ENCODE results near the gene PNMT. TPM values are rescaled to one million over a fixed set of nuclear protein-coding genes. Genes with fewer than 3 reads are reported as not detected.

PNMT gene
- total RNA-seq, 1 experiment from 2014 or later, result 2.4 TPM

- ATAC-seq, result no peak
- Histone ChIP-seq H3K27me3 (ENCODE audit: control insufficient read depth, insufficient read depth, low read length) (no peaks in the 10 kb centered on the region), H3K9me3 (ENCODE audit: control insufficient read depth, insufficient read depth, low read depth, low read length) (peaks cover 4% of the 10 kb centered on the region; the same call in 1 of the 2 replicates), H3K4me1 (ENCODE audit: control insufficient read depth, insufficient read depth, low read length) (0 out of 2 replicates have a peak, but pooled peaks cover 3% of the 10 kb centered on the region), H3K4me3 (ENCODE audit: low read depth in 2 of 2, low read length in 2 of 2) (peak overlapping the region; percentile 56 to 78), H3K36me3 (ENCODE audit: control insufficient read depth, insufficient read depth, low read length) (no peaks in the 10 kb centered on the region; the same call in 1 of the 2 replicates), H3K27ac (ENCODE audit: low read length) (peak overlapping the region; percentile 83)
- in situ Hi-C loops (cut with HindIII; ENCODE audit: low pct_unique_long_range_greater_than_20kb, low sequenced_read_pairs) (no loop called here), intact Hi-C loops (cut with micrococcal nuclease; ENCODE audit: unreplicated experiment) (no loop called here)
- no TSS peak for BruUV-seq (replicated peaks)
- CTCF ChIA-PET, result interaction anchor here (0.5 kb wide), 1 partner anchor 42 kb away, joined by 10 read pairs; the partner anchor contains the start of gene MIEN1
- TF ChIP-seq REST (IDR thresholded peaks at IDR 0.05; ENCODE audit: insufficient read depth in 1 of 2, low read depth in 2 of 2, low read length in 1 of 2) (no peak), CTCF (IDR thresholded peaks at IDR 0.05) (no peak), TCF7L2 (IDR thresholded peaks at IDR 0.05; ENCODE audit: low read depth, low read length) (no peak), POLR2AphosphoS5 (IDR thresholded peaks at IDR 0.05; ENCODE audit: low read depth, low read length) (no peak), SIN3A (IDR thresholded peaks at IDR 0.05; ENCODE audit: borderline replicate concordance, insufficient read depth, low read depth, low read length) (no peak)
- DNase-seq (ENCODE audit: low read depth, low spot score), result no peak
- POLR2A ChIA-PET, result no interaction called here
Observed at GRCh38 chr17:39688475-39688835, 20.2 kb downstream of the PNMT start.

- in situ Hi-C loops (cut with HindIII; ENCODE audit: low pct_unique_long_range_greater_than_20kb, low sequenced_read_pairs) (no loop called here), intact Hi-C loops (cut with micrococcal nuclease; ENCODE audit: unreplicated experiment) (no loop called here)
- ATAC-seq (no peak), DNase-seq (ENCODE audit: low read depth, low spot score) (no peak)
- ChIA-PET POLR2A (no interaction called here), CTCF (no interaction called here)
- Histone ChIP-seq H3K27me3 (ENCODE audit: control insufficient read depth, insufficient read depth, low read length) (no peaks in the 10 kb centered on the region), H3K9me3 (ENCODE audit: control insufficient read depth, insufficient read depth, low read depth, low read length) (peaks cover 4% of the 10 kb centered on the region; the same call in 1 of the 2 replicates), H3K27ac (ENCODE audit: low read length) (no peak overlapping the region), H3K4me1 (ENCODE audit: control insufficient read depth, insufficient read depth, low read length) (0 out of 2 replicates have a peak, but pooled peaks cover 3% of the 10 kb centered on the region), H3K36me3 (ENCODE audit: control insufficient read depth, insufficient read depth, low read length) (no peaks in the 10 kb centered on the region; the same call in 1 of the 2 replicates), H3K4me3 (ENCODE audit: low read depth in 2 of 2, low read length in 2 of 2) (peak overlapping the region in 1 of 2 experiments; percentile 78; a peak in 2 of 4 replicates)
- TF ChIP-seq TCF7L2 (IDR thresholded peaks at IDR 0.05; ENCODE audit: low read depth, low read length), result no peak
- no peak for TF ChIP-seq CTCF (IDR thresholded peaks at IDR 0.05)
- TF ChIP-seq SIN3A (IDR thresholded peaks at IDR 0.05; ENCODE audit: borderline replicate concordance, insufficient read depth, low read depth, low read length), result no peak
- TF ChIP-seq POLR2AphosphoS5 (IDR thresholded peaks at IDR 0.05; ENCODE audit: low read depth, low read length), result no peak
- no peak for TF ChIP-seq REST (IDR thresholded peaks at IDR 0.05; ENCODE audit: insufficient read depth in 1 of 2, low read depth in 2 of 2, low read length in 1 of 2)
- BruUV-seq (replicated peaks), result no TSS peak
Observed at GRCh38 chr17:39688945-39689344, 20.7 kb downstream of the PNMT start.
